Activated T-cell treated with anti-CD3 and anti-CD28 coated beads, Interleukin-2, amount 50 U/mL, for 1 hour (primary cell): ENCODE results near the gene GGA1.
"Not testable (repeated sequence)": the region's sequence is repeated elsewhere in the genome, so short reads cannot be mapped to it uniquely, and the experiment has no call there.

Experiments used
- DNase-seq: peaks from one replicate; pipeline ENCODE4 v3.0.0-alpha.2; 2020

Gene GGA1

GRCh38 chr22:37571258-37571991 lies 37.2 kb upstream of the GGA1 start:
- no peak for DNase-seq

- no peak for DNase-seq
Observed at GRCh38 chr22:37571992-37572373, 36.7 kb upstream of the GGA1 start.

GRCh38 chr22:37575490-37576003 lies 33.1 kb upstream of the GGA1 start:
- no peak for DNase-seq

GRCh38 chr22:37578002-37578401 lies 30.6 kb upstream of the GGA1 start:
- no peak for DNase-seq

- DNase-seq: no peak
Observed at GRCh38 chr22:37581504-37581903, 27.1 kb upstream of the GGA1 start.

- DNase-seq: no peak
Observed at GRCh38 chr22:37582526-37582925, 26.1 kb upstream of the GGA1 start.

- no peak for DNase-seq
Observed at GRCh38 chr22:37588546-37589215, 20.0 kb upstream of the GGA1 start.

- DNase-seq: no peak
Observed at GRCh38 chr22:37589636-37590035, 19.0 kb upstream of the GGA1 start.

GRCh38 chr22:37591081-37591480 lies 17.6 kb upstream of the GGA1 start:
- not testable (repeated sequence) for DNase-seq

- DNase-seq: no peak
Observed at GRCh38 chr22:37591823-37592404, 16.7 kb upstream of the GGA1 start.

GRCh38 chr22:37594237-37594636 lies 14.4 kb upstream of the GGA1 start:
- DNase-seq: no peak

GRCh38 chr22:37599153-37599552 lies 9.5 kb upstream of the GGA1 start:
- no peak for DNase-seq

GRCh38 chr22:37601203-37601539 lies 7.5 kb upstream of the GGA1 start:
- no peak for DNase-seq

- DNase-seq: no peak
Observed at GRCh38 chr22:37601540-37602442, 6.8 kb upstream of the GGA1 start.

- not testable (repeated sequence) for DNase-seq
Observed at GRCh38 chr22:37602546-37603277, 5.9 kb upstream of the GGA1 start.

GRCh38 chr22:37604074-37604473 lies 4.6 kb upstream of the GGA1 start:
- no peak for DNase-seq

GRCh38 chr22:37604875-37605274 lies 3.8 kb upstream of the GGA1 start:
- DNase-seq: peak; percentile 58

GRCh38 chr22:37607010-37607934 lies 1.4 kb upstream of the GGA1 start:
- DNase-seq: peak; percentile 94

GRCh38 chr22:37607935-37608476 lies 628 bp upstream of the GGA1 start:
- no peak for DNase-seq

GRCh38 chr22:37609240-37610152 lies 862 bp downstream of the GGA1 start:
- no peak for DNase-seq
